B cell (primary cell): ENCODE results near the gene DNAJC25.

ENCODE experiments used
- EZH2 ChIP-seq: IDR thresholded peaks from 2 replicates; pipeline ENCODE4 v1.6.1; 2012; ENCODE audit warnings: borderline replicate concordance, low read depth, mild to moderate bottlenecking, moderate library complexity, low read length; ENCODE audit not compliant: insufficient read depth, poor library complexity, severe bottlenecking
- TF ChIP-seq, protein P1 (sequence below): fragments of 200-600 bp; IDR thresholded peaks from one replicate; pipeline ENCODE4 v1.8.0; 2022; ENCODE audit warnings: antibody characterized with exemption, mild to moderate bottlenecking

DNA sequence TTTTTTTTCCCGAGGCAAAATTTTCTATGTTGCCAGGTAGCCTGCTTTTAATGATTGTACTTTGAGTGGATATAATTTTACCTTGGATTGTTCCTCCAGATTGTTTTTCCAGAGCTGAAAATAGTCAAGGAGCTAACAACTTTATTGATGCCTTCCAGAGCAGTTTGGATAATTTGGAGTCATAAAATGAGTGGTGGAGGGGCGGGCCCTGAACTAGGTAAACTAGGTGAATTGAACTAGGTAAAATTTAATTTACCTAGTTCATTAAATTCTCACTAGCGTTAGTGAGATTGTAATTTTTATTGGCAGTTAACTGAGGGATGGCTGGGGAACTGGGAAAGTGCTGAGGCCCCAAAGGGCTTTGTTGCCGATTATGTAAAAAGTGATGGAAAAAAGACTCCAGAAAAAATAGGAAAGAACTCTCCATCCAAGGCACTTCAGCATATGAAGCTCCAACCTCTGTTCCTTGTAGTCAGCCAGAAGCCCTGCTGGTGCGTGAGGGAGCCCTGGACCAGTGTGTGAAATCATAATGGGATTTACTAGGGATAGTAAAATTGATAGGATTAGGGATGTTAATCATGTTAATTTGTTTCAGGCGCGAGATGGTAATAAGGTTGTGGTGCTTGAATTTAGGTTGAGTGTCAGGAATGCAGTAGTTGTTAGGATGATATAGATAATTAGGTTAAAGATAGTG, 1.7 kb downstream of the DNAJC25 start:
- TF ChIP-seq, protein P1, sequence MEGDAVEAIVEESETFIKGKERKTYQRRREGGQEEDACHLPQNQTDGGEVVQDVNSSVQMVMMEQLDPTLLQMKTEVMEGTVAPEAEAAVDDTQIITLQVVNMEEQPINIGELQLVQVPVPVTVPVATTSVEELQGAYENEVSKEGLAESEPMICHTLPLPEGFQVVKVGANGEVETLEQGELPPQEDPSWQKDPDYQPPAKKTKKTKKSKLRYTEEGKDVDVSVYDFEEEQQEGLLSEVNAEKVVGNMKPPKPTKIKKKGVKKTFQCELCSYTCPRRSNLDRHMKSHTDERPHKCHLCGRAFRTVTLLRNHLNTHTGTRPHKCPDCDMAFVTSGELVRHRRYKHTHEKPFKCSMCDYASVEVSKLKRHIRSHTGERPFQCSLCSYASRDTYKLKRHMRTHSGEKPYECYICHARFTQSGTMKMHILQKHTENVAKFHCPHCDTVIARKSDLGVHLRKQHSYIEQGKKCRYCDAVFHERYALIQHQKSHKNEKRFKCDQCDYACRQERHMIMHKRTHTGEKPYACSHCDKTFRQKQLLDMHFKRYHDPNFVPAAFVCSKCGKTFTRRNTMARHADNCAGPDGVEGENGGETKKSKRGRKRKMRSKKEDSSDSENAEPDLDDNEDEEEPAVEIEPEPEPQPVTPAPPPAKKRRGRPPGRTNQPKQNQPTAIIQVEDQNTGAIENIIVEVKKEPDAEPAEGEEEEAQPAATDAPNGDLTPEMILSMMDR: no peak
- TF ChIP-seq EZH2: no peak
